NB4 (cell line): ENCODE measurements around the gene PCP4.

ENCODE experiments used
- DNase-seq: peaks from one replicate; pipeline ENCODE4 v3.0.0; 2010; ENCODE audit warnings: low read depth
- H3K4me3 ChIP-seq: one replicate; pipeline ENCODE4 v1.5.1; 2011; ENCODE audit warnings: mild to moderate bottlenecking, low read depth, low read length, moderate library complexity
- MYC ChIP-seq: IDR thresholded peaks from 2 replicates; pipeline ENCODE4 v1.6.1; 2011; ENCODE audit warnings: low read depth, low read length
- POLR2A ChIP-seq: IDR thresholded peaks from 2 replicates; pipeline ENCODE4 v1.6.1; 2011; ENCODE audit warnings: mild to moderate bottlenecking; ENCODE audit not compliant: insufficient read length; ENCODE audit errors: extremely low read depth
- TF ChIP-seq, protein P1 (sequence below): IDR thresholded peaks from 2 replicates; pipeline ENCODE4 v1.6.1; 2011; ENCODE audit warnings: low read depth, low read length
- TF ChIP-seq, protein P2 (sequence below): IDR thresholded peaks from one replicate; pipeline ENCODE4 v1.5.1; 2012; ENCODE audit warnings: low read depth, low read length

The PCP4 gene

DNA sequence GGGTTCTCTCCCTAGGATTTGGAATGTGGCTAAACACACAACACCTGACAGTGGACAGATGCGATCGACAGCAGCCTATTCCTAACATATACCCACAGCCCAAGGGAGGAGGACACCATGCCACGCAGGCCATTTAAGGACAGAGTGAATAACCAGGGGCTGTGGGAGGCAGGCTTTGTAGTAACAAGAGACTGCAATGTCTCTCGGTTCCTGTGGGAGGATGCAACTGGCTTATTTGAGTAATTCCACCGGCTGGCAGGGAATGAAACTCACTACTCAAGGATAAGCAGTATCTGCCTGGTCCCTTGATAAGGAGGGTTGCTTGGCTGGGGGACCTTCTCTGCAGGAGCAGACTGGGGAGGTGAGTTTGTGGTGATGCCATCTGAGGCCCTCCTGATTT, 109.6 kb downstream of the PCP4 start:
- no peak for DNase-seq
- TF ChIP-seq POLR2A (no peak), MYC (no peak)
- TF ChIP-seq, protein P1, sequence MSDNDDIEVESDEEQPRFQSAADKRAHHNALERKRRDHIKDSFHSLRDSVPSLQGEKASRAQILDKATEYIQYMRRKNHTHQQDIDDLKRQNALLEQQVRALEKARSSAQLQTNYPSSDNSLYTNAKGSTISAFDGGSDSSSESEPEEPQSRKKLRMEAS, result no peak
- TF ChIP-seq, protein P2, sequence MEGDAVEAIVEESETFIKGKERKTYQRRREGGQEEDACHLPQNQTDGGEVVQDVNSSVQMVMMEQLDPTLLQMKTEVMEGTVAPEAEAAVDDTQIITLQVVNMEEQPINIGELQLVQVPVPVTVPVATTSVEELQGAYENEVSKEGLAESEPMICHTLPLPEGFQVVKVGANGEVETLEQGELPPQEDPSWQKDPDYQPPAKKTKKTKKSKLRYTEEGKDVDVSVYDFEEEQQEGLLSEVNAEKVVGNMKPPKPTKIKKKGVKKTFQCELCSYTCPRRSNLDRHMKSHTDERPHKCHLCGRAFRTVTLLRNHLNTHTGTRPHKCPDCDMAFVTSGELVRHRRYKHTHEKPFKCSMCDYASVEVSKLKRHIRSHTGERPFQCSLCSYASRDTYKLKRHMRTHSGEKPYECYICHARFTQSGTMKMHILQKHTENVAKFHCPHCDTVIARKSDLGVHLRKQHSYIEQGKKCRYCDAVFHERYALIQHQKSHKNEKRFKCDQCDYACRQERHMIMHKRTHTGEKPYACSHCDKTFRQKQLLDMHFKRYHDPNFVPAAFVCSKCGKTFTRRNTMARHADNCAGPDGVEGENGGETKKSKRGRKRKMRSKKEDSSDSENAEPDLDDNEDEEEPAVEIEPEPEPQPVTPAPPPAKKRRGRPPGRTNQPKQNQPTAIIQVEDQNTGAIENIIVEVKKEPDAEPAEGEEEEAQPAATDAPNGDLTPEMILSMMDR, result no peak
- no peak overlapping the region for H3K4me3 ChIP-seq
